GM12878 (cell line): Measurements from ENCODE around the gene KCND2. TPM values are rescaled to one million over a fixed set of nuclear protein-coding genes. Genes with fewer than 3 reads are reported as not detected.
A peak's percentile ranks its signal among the peaks of the same experiment; 100 is the strongest.

ENCODE experiments used
- ATAC-seq: fragments of 200-7000 bp; cut with Tn5 transposase; 3 replicates; pipeline ENCODE4 v1.9.1; 2020; ENCODE audit warnings: mild to moderate bottlenecking, moderate library complexity
- BruUV-seq: library from RNA; stranded (reverse); fragments of 400-500 nt; replicated peaks from 2 replicates; lab custom pipeline; 2021; lab: Mats Ljungman, UMichigan
- CTCF ChIA-PET: fragments of 300-600 bp; sonication (Branson Sonifier 250); formaldehyde crosslinking; extraction: SDS; loops from one replicate; lab custom pipeline; 2021; ENCODE audit warnings: inconsistent platforms; lab: Yijun Ruan, JAX
- POLR2A ChIA-PET: fragments of 350-600 bp; formaldehyde crosslinking; extraction: SDS; loops from one replicate; lab custom pipeline; 2021; ENCODE audit warnings: inconsistent platforms; lab: Charles Lee
- RAD21 ChIA-PET: fragments of 300-600 bp; sonication (Branson Sonifier 250); formaldehyde crosslinking; loops from one replicate; lab custom pipeline; 2023; ENCODE audit warnings: antibody characterized with exemption; ENCODE audit not compliant: unreplicated experiment; lab: Charles Lee
- SMC1A ChIA-PET: fragments of 300-600 bp; sonication (Branson Sonifier 250); formaldehyde crosslinking; loops from one replicate; lab custom pipeline; 2023; ENCODE audit not compliant: unreplicated experiment, uncharacterized antibody; lab: Charles Lee
- DNase-seq: peaks from one replicate; pipeline ENCODE4 v3.0.0-alpha.2; 2011; ENCODE audit warnings: low read depth, low spot score
- FAIRE-seq: peaks from 3 replicates; lab custom pipeline; 2011; peaks lifted over from hg19 to GRCh38; lab: Jason Lieb, UNC
- H2AFZ ChIP-seq: 2 replicates; pipeline ENCODE4 v1.6.0; 2011; ENCODE audit warnings: low read depth, low read length, control low read depth; ENCODE audit not compliant: control insufficient read depth
- H3K27ac ChIP-seq: 2 replicates; pipeline ENCODE4 v1.5.1; 2011; ENCODE audit warnings: control low read depth; ENCODE audit not compliant: control insufficient read depth, insufficient read depth
- H3K27me3 ChIP-seq, 2 experiments: replicated peaks in 1 of 2; 2 replicates each; pipeline versions ENCODE4 v1.6.0 to v1.6.1; 2011; ENCODE audit warnings: low read length in 1 of 2; ENCODE audit not compliant: control insufficient read depth in 2 of 2, insufficient read depth in 2 of 2
- H3K36me3 ChIP-seq, 2 experiments: 2 replicates each; pipeline ENCODE4 v1.5.1; 2011; ENCODE audit warnings: low read length in 1 of 2; ENCODE audit not compliant: control insufficient read depth in 2 of 2, insufficient read depth in 2 of 2
- H3K4me1 ChIP-seq: 2 replicates; pipeline ENCODE4 v1.6.1; 2011; ENCODE audit warnings: mild to moderate bottlenecking, low read length, moderate library complexity, mixed read lengths; ENCODE audit not compliant: control insufficient read depth, insufficient read depth
- H3K4me2 ChIP-seq: 2 replicates; pipeline ENCODE4 v1.6.0; 2011; ENCODE audit warnings: control low read depth; ENCODE audit not compliant: control insufficient read depth, insufficient read depth
- H3K4me3 ChIP-seq: fragments of 200-600 bp; sonication (generic); 2 replicates; pipeline ENCODE4 v1.5.1; 2016
- H3K79me2 ChIP-seq: 2 replicates; pipeline ENCODE4 v1.6.0; 2011; ENCODE audit warnings: low read length; ENCODE audit not compliant: control insufficient read depth, insufficient read depth
- H3K9ac ChIP-seq: 2 replicates; pipeline ENCODE4 v1.8.0; 2011; ENCODE audit warnings: low read length, control low read depth, mixed read lengths; ENCODE audit not compliant: control insufficient read depth, insufficient read depth
- H3K9me3 ChIP-seq: replicated peaks from 3 replicates; pipeline ENCODE4 v1.5.1; 2011; ENCODE audit warnings: mild to moderate bottlenecking, low read length; ENCODE audit not compliant: control insufficient read depth, insufficient read depth
- H4K20me1 ChIP-seq: 2 replicates; pipeline ENCODE4 v1.6.0; 2011; ENCODE audit not compliant: control insufficient read depth, insufficient read depth
- BRCA1 ChIP-seq: IDR thresholded peaks from 2 replicates; pipeline ENCODE4 v1.6.1; 2011; ENCODE audit warnings: low read depth, low read length, improper control_type of control experiment
- CBX5 ChIP-seq: sonication (generic); IDR thresholded peaks from 2 replicates; pipeline ENCODE4 v1.6.1; 2016; ENCODE audit warnings: low read depth, moderate library complexity, mild to moderate bottlenecking, inconsistent platforms
- CEBPZ ChIP-seq: fragments of 150-350 bp; IDR thresholded peaks from 2 replicates; pipeline ENCODE4 v1.6.1; 2016; ENCODE audit warnings: low read depth, low read length
- CTCF ChIP-seq, 3 experiments: IDR thresholded peaks in 2 of 3; conservative IDR thresholded peaks in 1 of 3; 2 replicates each; pipeline ENCODE4 v1.5.1; 2011; ENCODE audit warnings: low read depth in 3 of 3, low read length in 3 of 3, mild to moderate bottlenecking in 3 of 3, control low read depth in 2 of 3, moderate library complexity in 2 of 3, inconsistent platforms in 1 of 3, mixed read lengths in 1 of 3; ENCODE audit not compliant: control insufficient read depth in 2 of 3, insufficient read depth in 1 of 3; ENCODE audit errors: extremely low read depth in 1 of 3
- DPF2 ChIP-seq: fragments of 450-650 bp; IDR thresholded peaks from 2 replicates; pipeline ENCODE4 v1.6.1; 2017; ENCODE audit warnings: mild to moderate bottlenecking
- HDAC6 ChIP-seq: fragments of 200-600 bp; sonication (generic); IDR thresholded peaks from one replicate; pipeline ENCODE4 v1.8.0; 2017; ENCODE audit warnings: antibody characterized with exemption; ENCODE audit not compliant: unreplicated experiment
- MXI1 ChIP-seq: fragments of 150-350 bp; IDR thresholded peaks from 2 replicates; pipeline ENCODE4 v1.6.1; 2011; ENCODE audit warnings: low read depth, mild to moderate bottlenecking, inconsistent platforms, low read length, improper control_type of control experiment
- PML ChIP-seq: IDR thresholded peaks from 2 replicates; pipeline ENCODE4 v1.6.1; 2012; ENCODE audit warnings: low read length, inconsistent platforms
- RELB ChIP-seq: fragments of 450-650 bp; IDR thresholded peaks from 2 replicates; pipeline ENCODE4 v1.6.1; 2017; ENCODE audit warnings: low read depth, mild to moderate bottlenecking, moderate library complexity
- SIX5 ChIP-seq: IDR thresholded peaks from 2 replicates; pipeline ENCODE4 v1.6.1; 2011; ENCODE audit warnings: mild to moderate bottlenecking, low read depth, low read length, moderate library complexity; ENCODE audit not compliant: severe bottlenecking
- SMAD1 ChIP-seq: fragments of 450-650 bp; IDR thresholded peaks from 2 replicates; pipeline ENCODE4 v1.6.1; 2018; ENCODE audit warnings: mild to moderate bottlenecking, low read depth; ENCODE audit not compliant: partially characterized antibody
- SPI1 ChIP-seq: IDR thresholded peaks from 2 replicates; pipeline ENCODE4 v1.6.1; 2011; ENCODE audit warnings: low read depth, mild to moderate bottlenecking, low read length, moderate library complexity, borderline replicate concordance; ENCODE audit not compliant: insufficient read depth
- TBL1XR1 ChIP-seq: IDR thresholded peaks from 2 replicates; pipeline ENCODE4 v1.6.1; 2012; ENCODE audit warnings: low read depth, low read length, improper control_type of control experiment
- WGBS: methylation state at CpG from one replicate; pipeline ENCODE4 v1.1.6; 2016; ENCODE audit warnings: low lambda C conversion rate; ENCODE audit not compliant: insufficient replicate concordance, insufficient coverage; ENCODE audit errors: missing lambda C conversion rate; 5-methylcytosine and 5-hydroxymethylcytosine counted together
- in situ Hi-C: fragments of 300-500 bp; cut with MboI; formaldehyde crosslinking; loops from 9 replicates; pipeline ENCODE4 v1.14.3; 2018; ENCODE audit warnings: mixed read lengths
- intact Hi-C: fragments of 100-400 bp; cut with micrococcal nuclease; formaldehyde crosslinking; loops from one replicate; pipeline ENCODE4 v1.14.2; 2022; ENCODE audit not compliant: unreplicated experiment
- polyA plus RNA-seq, 11 experiments: library from polyadenylated mRNA; depleted of rRNA in 4 of 11; unstranded in 6 of 11; stranded (reverse) in 5 of 11; fragments of >200 nt; fragmentation: Nextera tagmentation in 4 of 11; fragmentation: Illumina TruSeq in 1 of 11; extraction: Ambion mirVana in 4 of 11; extraction: Trizol in 1 of 11; gene quantifications; 1 replicate in 1 of 11; 2 replicates in 10 of 11; pipeline versions ENCODE4 v1.2.1 to v1.2.3, GENCODE V29; 2011 to 2016; ENCODE audit warnings: inconsistent platforms in 2 of 11, missing spikeins in 2 of 11, low read depth in 1 of 11
- total RNA-seq, 4 experiments: library from RNA; depleted of rRNA in 3 of 4; stranded (reverse); fragments of >200 nt in 3 of 4; fragmentation: Illumina TruSeq in 1 of 4; extraction: Trizol in 1 of 4; gene quantifications; 2 replicates each; pipeline versions ENCODE4 v1.2.1 to v1.2.3, GENCODE V29; 2013 to 2021

KCND2 gene
- total and polyA plus RNA-seq, 10 of the 15 experiments (the other 5 are each of a cell fraction or from before 2014, with no cell fraction given): 3.6 to 22.3 (median 6.3) TPM

GRCh38 chr7:120402801-120403200, 129.8 kb downstream of the KCND2 start:
- SMC1A ChIA-PET: interaction anchor here (0.7 to 14.8 kb wide), 17 partner anchors 16 to 392 kb away, joined by 3 to 305 read pairs (median 4); partner anchors contain the start of gene KCND2
- POLR2A ChIA-PET: interaction anchor here (0.6 to 3.0 kb wide), 17 partner anchors 9 to 436 kb away, joined by 3 to 17 read pairs (median 5); partner anchors contain the start of gene KCND2
- in situ Hi-C loops: loop anchor here (25.0 kb wide), 1 partner anchor 984 kb away; the partner anchor contains the start of gene FAM3C
- Histone ChIP-seq H3K9ac (peak overlapping the region; percentile 44), H3K79me2 (peaks cover 65% of the 10 kb centered on the region), H3K9me3 (peaks cover 5% of the 10 kb centered on the region), H3K36me3 (peaks cover 0 to 10% of the 10 kb centered on the region in 2 experiments; a peak in 2 of 4 replicates), H3K27ac (peak overlapping the region; percentile 95), H3K4me3 (no peak overlapping the region), H3K4me1 (peaks cover 47% of the 10 kb centered on the region), H3K4me2 (peak overlapping the region; percentile 77), H2AFZ (no peak overlapping the region; the same call in 1 of the 2 replicates), H3K27me3 (no peaks in the 10 kb centered on the region), H4K20me1 (no peaks in the 10 kb centered on the region)
- ATAC-seq: no peak
- CTCF ChIA-PET: interaction anchor here (1.2 to 2.5 kb wide), 6 partner anchors 9 to 152 kb away, joined by 3 to 8 read pairs (median 6); partner anchors contain the start of gene KCND2
- intact Hi-C loops: loop anchor here (2.0 to 5.0 kb wide), 3 partner anchors 40 to 150 kb away; no protein-coding TSS in a partner anchor
- DNase-seq: no peak
- WGBS: 6% methylated on average over 1 of the region's 1 CpG
- peak; percentile 40; the same call in 1 of the 2 replicates for TF ChIP-seq RELB
- 0 out of 2 replicates have a peak, but pooled peaks have one; percentile 11 for TF ChIP-seq DPF2
- TF ChIP-seq SPI1: no peak
- no peak for TF ChIP-seq CEBPZ
- no peak for TF ChIP-seq BRCA1
- no peak for TF ChIP-seq TBL1XR1
- no peak for TF ChIP-seq SIX5
- peak; percentile 3; the same call in 1 of the 2 replicates for TF ChIP-seq PML
- no peak for TF ChIP-seq HDAC6
- TF ChIP-seq MXI1: 0 out of 2 replicates have a peak, but pooled peaks have one; percentile 20
- no peak for TF ChIP-seq CTCF (IDR thresholded peaks at IDR 0.05 in 2 of 3, conservative IDR thresholded peaks at IDR 0.05 in 1 of 3; ENCODE audit: control insufficient read depth in 2 of 3, extremely low read depth in 1 of 3, insufficient read depth in 1 of 3, low read depth in 3 of 3, low read length in 3 of 3)
- no peak for TF ChIP-seq CBX5
- no peak for TF ChIP-seq SMAD1
- BruUV-seq: no TSS peak
- RAD21 ChIA-PET: interaction anchor here (0.5 to 6.4 kb wide), 15 partner anchors 9 to 536 kb away, joined by 3 to 35 read pairs (median 6); partner anchors contain the start of gene KCND2
- FAIRE-seq: no peak
